ENCODE measurements around the gene NRDE2.

NRDE2 gene

GRCh38 chr14:90275820-90276219 lies 55.9 kb downstream of the NRDE2 start:
- no peak overlapping the region for H3K4me3 ChIP-seq (ENCODE audit: low read depth, low read length)
- H3K36me3 ChIP-seq (ENCODE audit: control insufficient read depth in 2 of 2, insufficient read depth in 1 of 2, low read length in 2 of 2) = peaks cover 14 to 88% of the 10 kb centered on the region in 2 experiments
- POLR2A ChIA-PET = no interaction called here

GRCh38 chr14:90275458-90275814 lies 56.3 kb downstream of the NRDE2 start:
- CTCF ChIA-PET = interaction anchor here (0.6 kb wide), 1 partner anchor 33 kb away, joined by 5 read pairs; no protein-coding TSS in a partner anchor
- peaks cover 16 to 88% of the 10 kb centered on the region in 2 experiments for H3K36me3 ChIP-seq (ENCODE audit: control insufficient read depth in 2 of 2, insufficient read depth in 1 of 2, low read length in 2 of 2)

More at GRCh38 chr14:90275820-90276219, 55.9 kb downstream of the NRDE2 start:
- Histone ChIP-seq H3K4me1 (ENCODE audit: control insufficient read depth, insufficient read depth, low read length) (no peaks in the 10 kb centered on the region), H3K9me3 (ENCODE audit: control insufficient read depth, insufficient read depth, low read depth, low read length) (no peaks in the 10 kb centered on the region), H3K27ac (ENCODE audit: extremely low read depth, low read depth, low read length) (no peak overlapping the region)
- TF ChIP-seq INSM2 (tag by site-specific recombination; IDR thresholded peaks at IDR 0.05) = no peak
- no peak for TF ChIP-seq ZNF292 (tag by site-specific recombination; IDR thresholded peaks at IDR 0.05; ENCODE audit: borderline replicate concordance, low read depth)
- TF ChIP-seq ZIC2 (tag by site-specific recombination; IDR thresholded peaks at IDR 0.05) = peak; percentile 89
- TF ChIP-seq ZFP3 (tag by site-specific recombination; IDR thresholded peaks at IDR 0.05; ENCODE audit: low read depth) = no peak
- TF ChIP-seq ZNF792 (tag by site-specific recombination; IDR thresholded peaks at IDR 0.05) = no peak
- no peak for TF ChIP-seq ZFP69B (tag by site-specific recombination; IDR thresholded peaks at IDR 0.05)
- CTCF ChIA-PET = interaction anchor here (0.6 kb wide), 1 partner anchor 337 kb away, joined by 7 read pairs; no protein-coding TSS in a partner anchor

GRCh38 chr14:90274808-90275457 lies 56.8 kb downstream of the NRDE2 start:
- Histone ChIP-seq H3K36me3 (ENCODE audit: control insufficient read depth in 2 of 2, insufficient read depth in 1 of 2, low read length in 2 of 2) (peaks cover 21 to 88% of the 10 kb centered on the region in 2 experiments), H3K27ac (ENCODE audit: extremely low read depth, low read depth, low read length) (no peak overlapping the region), H3K4me1 (ENCODE audit: control insufficient read depth, insufficient read depth, low read length) (no peaks in the 10 kb centered on the region), H3K9me3 (ENCODE audit: control insufficient read depth, insufficient read depth, low read depth, low read length) (no peaks in the 10 kb centered on the region), H3K4me3 (ENCODE audit: low read depth, low read length) (no peak overlapping the region)
- CTCF ChIA-PET = interaction anchor here (0.6 kb wide), 2 partner anchors 32 to 122 kb away, joined by 3 to 5 read pairs; no protein-coding TSS in a partner anchor
- TF ChIP-seq ZFHX2 (tag by site-specific recombination; conservative IDR thresholded peaks at IDR 0.05) (peak; percentile 38), ZNF623 (tag by site-specific recombination; IDR thresholded peaks at IDR 0.05) (no peak)
- POLR2A ChIA-PET = interaction anchor here (1.1 kb wide), 1 partner anchor 12 kb away, joined by 3 read pairs; no protein-coding TSS in a partner anchor

More at GRCh38 chr14:90275458-90275814, 56.3 kb downstream of the NRDE2 start:
- no peaks in the 10 kb centered on the region for H3K9me3 ChIP-seq (ENCODE audit: control insufficient read depth, insufficient read depth, low read depth, low read length)
- H3K4me1 ChIP-seq (ENCODE audit: control insufficient read depth, insufficient read depth, low read length) = no peaks in the 10 kb centered on the region
- no peak overlapping the region for H3K27ac ChIP-seq (ENCODE audit: extremely low read depth, low read depth, low read length)
- POLR2A ChIA-PET = interaction anchor here (1.1 kb wide), 1 partner anchor 11 kb away, joined by 3 read pairs; no protein-coding TSS in a partner anchor
- TF ChIP-seq, protein P1, sequence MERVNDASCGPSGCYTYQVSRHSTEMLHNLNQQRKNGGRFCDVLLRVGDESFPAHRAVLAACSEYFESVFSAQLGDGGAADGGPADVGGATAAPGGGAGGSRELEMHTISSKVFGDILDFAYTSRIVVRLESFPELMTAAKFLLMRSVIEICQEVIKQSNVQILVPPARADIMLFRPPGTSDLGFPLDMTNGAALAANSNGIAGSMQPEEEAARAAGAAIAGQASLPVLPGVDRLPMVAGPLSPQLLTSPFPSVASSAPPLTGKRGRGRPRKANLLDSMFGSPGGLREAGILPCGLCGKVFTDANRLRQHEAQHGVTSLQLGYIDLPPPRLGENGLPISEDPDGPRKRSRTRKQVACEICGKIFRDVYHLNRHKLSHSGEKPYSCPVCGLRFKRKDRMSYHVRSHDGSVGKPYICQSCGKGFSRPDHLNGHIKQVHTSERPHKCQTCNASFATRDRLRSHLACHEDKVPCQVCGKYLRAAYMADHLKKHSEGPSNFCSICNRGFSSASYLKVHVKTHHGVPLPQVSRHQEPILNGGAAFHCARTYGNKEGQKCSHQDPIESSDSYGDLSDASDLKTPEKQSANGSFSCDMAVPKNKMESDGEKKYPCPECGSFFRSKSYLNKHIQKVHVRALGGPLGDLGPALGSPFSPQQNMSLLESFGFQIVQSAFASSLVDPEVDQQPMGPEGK (tag by site-specific recombination; IDR thresholded peaks at IDR 0.05) = no peak
- 0 out of 2 replicates have a peak, but pooled peaks have one; percentile 4 for TF ChIP-seq ZFHX2 (tag by site-specific recombination; conservative IDR thresholded peaks at IDR 0.05)
- no peak overlapping the region for H3K4me3 ChIP-seq (ENCODE audit: low read depth, low read length)

- H3K9me3 ChIP-seq (ENCODE audit: control insufficient read depth, insufficient read depth, low read depth, low read length) = no peaks in the 10 kb centered on the region
- peaks cover 30 to 88% of the 10 kb centered on the region in 2 experiments for H3K36me3 ChIP-seq (ENCODE audit: control insufficient read depth in 2 of 2, insufficient read depth in 1 of 2, low read length in 2 of 2)
- H3K27ac ChIP-seq (ENCODE audit: extremely low read depth, low read depth, low read length) = no peak overlapping the region
- H3K4me1 ChIP-seq (ENCODE audit: control insufficient read depth, insufficient read depth, low read length) = no peaks in the 10 kb centered on the region
- TF ChIP-seq, protein P2, sequence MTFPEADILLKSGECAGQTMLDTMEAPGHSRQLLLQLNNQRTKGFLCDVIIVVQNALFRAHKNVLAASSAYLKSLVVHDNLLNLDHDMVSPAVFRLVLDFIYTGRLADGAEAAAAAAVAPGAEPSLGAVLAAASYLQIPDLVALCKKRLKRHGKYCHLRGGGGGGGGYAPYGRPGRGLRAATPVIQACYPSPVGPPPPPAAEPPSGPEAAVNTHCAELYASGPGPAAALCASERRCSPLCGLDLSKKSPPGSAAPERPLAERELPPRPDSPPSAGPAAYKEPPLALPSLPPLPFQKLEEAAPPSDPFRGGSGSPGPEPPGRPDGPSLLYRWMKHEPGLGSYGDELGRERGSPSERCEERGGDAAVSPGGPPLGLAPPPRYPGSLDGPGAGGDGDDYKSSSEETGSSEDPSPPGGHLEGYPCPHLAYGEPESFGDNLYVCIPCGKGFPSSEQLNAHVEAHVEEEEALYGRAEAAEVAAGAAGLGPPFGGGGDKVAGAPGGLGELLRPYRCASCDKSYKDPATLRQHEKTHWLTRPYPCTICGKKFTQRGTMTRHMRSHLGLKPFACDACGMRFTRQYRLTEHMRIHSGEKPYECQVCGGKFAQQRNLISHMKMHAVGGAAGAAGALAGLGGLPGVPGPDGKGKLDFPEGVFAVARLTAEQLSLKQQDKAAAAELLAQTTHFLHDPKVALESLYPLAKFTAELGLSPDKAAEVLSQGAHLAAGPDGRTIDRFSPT (tag by site-specific recombination; IDR thresholded peaks at IDR 0.05) = 0 out of 2 replicates have a peak, but pooled peaks have one; percentile 26
- TF ChIP-seq ZNF571 (tag by site-specific recombination; IDR thresholded peaks at IDR 0.05) (no peak), ZXDB (tag by site-specific recombination; IDR thresholded peaks at IDR 0.05) (no peak), GLIS2 (tag by site-specific recombination; IDR thresholded peaks at IDR 0.05) (0 out of 2 replicates have a peak, but pooled peaks have one; percentile 30), ZBTB20 (tag by site-specific recombination; IDR thresholded peaks at IDR 0.05) (no peak; the same call in 1 of the 2 replicates)
- TF ChIP-seq, protein P3, sequence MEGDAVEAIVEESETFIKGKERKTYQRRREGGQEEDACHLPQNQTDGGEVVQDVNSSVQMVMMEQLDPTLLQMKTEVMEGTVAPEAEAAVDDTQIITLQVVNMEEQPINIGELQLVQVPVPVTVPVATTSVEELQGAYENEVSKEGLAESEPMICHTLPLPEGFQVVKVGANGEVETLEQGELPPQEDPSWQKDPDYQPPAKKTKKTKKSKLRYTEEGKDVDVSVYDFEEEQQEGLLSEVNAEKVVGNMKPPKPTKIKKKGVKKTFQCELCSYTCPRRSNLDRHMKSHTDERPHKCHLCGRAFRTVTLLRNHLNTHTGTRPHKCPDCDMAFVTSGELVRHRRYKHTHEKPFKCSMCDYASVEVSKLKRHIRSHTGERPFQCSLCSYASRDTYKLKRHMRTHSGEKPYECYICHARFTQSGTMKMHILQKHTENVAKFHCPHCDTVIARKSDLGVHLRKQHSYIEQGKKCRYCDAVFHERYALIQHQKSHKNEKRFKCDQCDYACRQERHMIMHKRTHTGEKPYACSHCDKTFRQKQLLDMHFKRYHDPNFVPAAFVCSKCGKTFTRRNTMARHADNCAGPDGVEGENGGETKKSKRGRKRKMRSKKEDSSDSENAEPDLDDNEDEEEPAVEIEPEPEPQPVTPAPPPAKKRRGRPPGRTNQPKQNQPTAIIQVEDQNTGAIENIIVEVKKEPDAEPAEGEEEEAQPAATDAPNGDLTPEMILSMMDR (tag by site-specific recombination; IDR thresholded peaks at IDR 0.05) = peak; percentile 39
- POLR2A ChIA-PET = no interaction called here
- H3K4me3 ChIP-seq (ENCODE audit: low read depth, low read length) = no peak overlapping the region
- CTCF ChIA-PET = no interaction called here
Observed at GRCh38 chr14:90274019-90274418, 57.7 kb downstream of the NRDE2 start.
